Adipocyte (in vitro differentiated cells): ENCODE results near the gene USP2.
A peak's percentile ranks its signal among the peaks of the same experiment; 100 is the strongest.

Experiments used
- DNase-seq: peaks from one replicate; pipeline ENCODE4 v3.0.0-alpha.2; 2015; ENCODE audit warnings: low read depth
- H3K27me3 ChIP-seq: replicated peaks from 2 replicates; pipeline ENCODE4 v1.7.0; 2013; ENCODE audit warnings: mild to moderate bottlenecking, low read length, moderate library complexity; ENCODE audit not compliant: control insufficient read depth, insufficient read depth
- H3K36me3 ChIP-seq: 2 replicates; pipeline ENCODE4 v1.7.0; 2013; ENCODE audit warnings: low read length, mild to moderate bottlenecking, moderate library complexity; ENCODE audit not compliant: control insufficient read depth, insufficient read depth, severe bottlenecking
- H3K4me1 ChIP-seq: 2 replicates; pipeline ENCODE4 v1.7.0; 2013; ENCODE audit warnings: mild to moderate bottlenecking, low read length, moderate library complexity; ENCODE audit not compliant: control insufficient read depth, insufficient read depth
- H3K4me3 ChIP-seq: 2 replicates; pipeline ENCODE4 v1.7.0; 2013; ENCODE audit warnings: mild to moderate bottlenecking, low read length, moderate library complexity
- H3K9ac ChIP-seq: 2 replicates; pipeline ENCODE4 v1.7.0; 2013; ENCODE audit warnings: mild to moderate bottlenecking, low read length, moderate library complexity
- H3K9me3 ChIP-seq: 2 replicates; pipeline ENCODE4 v1.7.0; 2013; ENCODE audit warnings: mild to moderate bottlenecking, low read length, moderate library complexity; ENCODE audit not compliant: control insufficient read depth

The USP2 gene

GRCh38 chr11:119316729-119317591 is 64.5 kb downstream of the USP2 start, which contains the start of gene MCAM:
TSS of gene MCAM (minus strand) at chr11:119317130. CDS start at chr11:119317101, 29 bp downstream.
- peaks cover 8% of the 10 kb centered on the region for H3K27me3 ChIP-seq
- peaks cover 28% of the 10 kb centered on the region for H3K36me3 ChIP-seq
- H3K9me3 ChIP-seq, result no peaks in the 10 kb centered on the region
- H3K9ac ChIP-seq, result peak within 1 kb of the TSS; percentile 88
- peaks cover 30% of the 10 kb centered on the region for H3K4me1 ChIP-seq
- H3K4me3 ChIP-seq, result peak within 1 kb of the TSS; percentile 82
- peak; percentile 54 for DNase-seq

- DNase-seq, result peak; percentile 50
- H3K36me3 ChIP-seq, result peaks cover 34% of the 10 kb centered on the region
- H3K4me3 ChIP-seq, result peak overlapping the region; percentile 82
- H3K9ac ChIP-seq, result peak overlapping the region; percentile 88
- H3K9me3 ChIP-seq, result no peaks in the 10 kb centered on the region
- peaks cover 25% of the 10 kb centered on the region for H3K4me1 ChIP-seq
- peaks cover 8% of the 10 kb centered on the region for H3K27me3 ChIP-seq
Observed at GRCh38 chr11:119316016-119316728, 65.3 kb downstream of the USP2 start.

- Histone ChIP-seq H3K4me1 (peaks cover 22% of the 10 kb centered on the region), H3K36me3 (peaks cover 41% of the 10 kb centered on the region), H3K27me3 (peaks cover 8% of the 10 kb centered on the region), H3K9ac (peak overlapping the region; percentile 88), H3K4me3 (peak overlapping the region; percentile 82), H3K9me3 (no peaks in the 10 kb centered on the region)
- peak; percentile 19 for DNase-seq
Observed at GRCh38 chr11:119315131-119316015, 66.1 kb downstream of the USP2 start.

GRCh38 chr11:119314726-119315125 is 66.8 kb downstream of the USP2 start:
- Histone ChIP-seq H3K27me3 (peaks cover 8% of the 10 kb centered on the region), H3K9me3 (no peaks in the 10 kb centered on the region), H3K36me3 (peaks cover 48% of the 10 kb centered on the region), H3K4me3 (peak overlapping the region; percentile 82), H3K4me1 (peaks cover 22% of the 10 kb centered on the region), H3K9ac (no peak overlapping the region)
- DNase-seq, result no peak

GRCh38 chr11:119310682-119311052 is 70.8 kb downstream of the USP2 start:
- Histone ChIP-seq H3K4me1 (peaks cover 29% of the 10 kb centered on the region), H3K36me3 (peaks cover 60% of the 10 kb centered on the region)
- DNase-seq, result no peak

GRCh38 chr11:119309953-119310681 is 71.4 kb downstream of the USP2 start:
- no peak overlapping the region for H3K4me3 ChIP-seq
- H3K36me3 ChIP-seq, result peaks cover 60% of the 10 kb centered on the region
- DNase-seq, result no peak
- no peaks in the 10 kb centered on the region for H3K9me3 ChIP-seq
- peaks cover under 1% of the 10 kb centered on the region for H3K27me3 ChIP-seq
- peaks cover 30% of the 10 kb centered on the region for H3K4me1 ChIP-seq
- H3K9ac ChIP-seq, result no peak overlapping the region

More at GRCh38 chr11:119310682-119311052, 70.8 kb downstream of the USP2 start:
- no peaks in the 10 kb centered on the region for H3K9me3 ChIP-seq
- H3K27me3 ChIP-seq, result peaks cover 6% of the 10 kb centered on the region
- no peak overlapping the region for H3K9ac ChIP-seq
- H3K4me3 ChIP-seq, result no peak overlapping the region

GRCh38 chr11:119309411-119309810 is 72.1 kb downstream of the USP2 start:
- Histone ChIP-seq H3K27me3 (no peaks in the 10 kb centered on the region), H3K9ac (no peak overlapping the region), H3K36me3 (peaks cover 55% of the 10 kb centered on the region), H3K9me3 (no peaks in the 10 kb centered on the region), H3K4me3 (no peak overlapping the region), H3K4me1 (peaks cover 32% of the 10 kb centered on the region)
- no peak for DNase-seq

- H3K36me3 ChIP-seq, result peaks cover 57% of the 10 kb centered on the region
- no peak overlapping the region for H3K4me3 ChIP-seq
- H3K4me1 ChIP-seq, result peaks cover 32% of the 10 kb centered on the region
- no peaks in the 10 kb centered on the region for H3K9me3 ChIP-seq
- no peaks in the 10 kb centered on the region for H3K27me3 ChIP-seq
- H3K9ac ChIP-seq, result peak overlapping the region; percentile 86
- DNase-seq, result no peak
Observed at GRCh38 chr11:119307974-119308373, 73.5 kb downstream of the USP2 start.

GRCh38 chr11:119307219-119307618 is 74.3 kb downstream of the USP2 start:
- H3K27me3 ChIP-seq, result no peaks in the 10 kb centered on the region
- peaks cover 57% of the 10 kb centered on the region for H3K36me3 ChIP-seq
- DNase-seq, result no peak
- no peaks in the 10 kb centered on the region for H3K9me3 ChIP-seq
- H3K4me1 ChIP-seq, result peaks cover 32% of the 10 kb centered on the region
- H3K9ac ChIP-seq, result peak overlapping the region; percentile 86
- peak overlapping the region; percentile 59 for H3K4me3 ChIP-seq

GRCh38 chr11:119306373-119306890 is 75.1 kb downstream of the USP2 start:
- peak; percentile 66 for DNase-seq
- Histone ChIP-seq H3K4me3 (no peak overlapping the region), H3K36me3 (peaks cover 58% of the 10 kb centered on the region)

More at GRCh38 chr11:119306373-119306890, 75.1 kb downstream of the USP2 start:
- Histone ChIP-seq H3K9ac (peak overlapping the region; percentile 86), H3K4me1 (peaks cover 32% of the 10 kb centered on the region), H3K27me3 (no peaks in the 10 kb centered on the region), H3K9me3 (no peaks in the 10 kb centered on the region)
